ENCODE measurements around the gene POLA2.

POLA2 gene

GRCh38 chr11:65290448-65291165, 28.8 kb downstream of the POLA2 start:
- Histone ChIP-seq H3K36me3 (ENCODE audit: insufficient read depth, low read depth, low read length) (peaks cover 98% of the 10 kb centered on the region), H3K27ac (ENCODE audit: low read length) (no peak overlapping the region), H3K4me3 (ENCODE audit: low read length) (no peak overlapping the region), H3K4me1 (ENCODE audit: insufficient read depth, low read length) (no peaks in the 10 kb centered on the region), H3K9ac (ENCODE audit: low read depth, low read length) (no peak overlapping the region), H3K27me3 (ENCODE audit: insufficient read depth, low read length) (no peaks in the 10 kb centered on the region), H3K9me3 (ENCODE audit: insufficient read depth, low read depth, low read length) (no peaks in the 10 kb centered on the region)

DNA sequence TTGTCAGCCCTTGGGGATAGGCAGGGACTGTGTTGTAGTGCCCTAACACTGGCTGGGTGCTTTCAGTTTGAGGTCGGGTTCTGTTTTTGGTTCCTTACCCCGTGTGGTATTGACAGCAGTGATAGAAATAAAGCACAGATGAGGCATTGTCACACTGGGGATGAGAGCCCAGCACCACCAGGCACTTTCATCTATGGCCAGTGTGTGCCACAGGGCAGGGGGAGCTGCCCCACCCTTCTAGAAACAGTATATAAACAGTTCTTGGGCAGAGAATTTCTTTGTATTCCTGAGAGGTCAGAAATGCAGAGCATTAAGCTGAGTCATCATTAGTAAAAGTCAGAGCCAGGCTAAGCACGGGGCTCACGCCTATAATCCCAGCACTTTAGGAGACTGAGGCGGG, 29.9 kb downstream of the POLA2 start:
- Histone ChIP-seq H3K9ac (ENCODE audit: low read depth, low read length) (no peak overlapping the region), H3K9me3 (ENCODE audit: insufficient read depth, low read depth, low read length) (no peaks in the 10 kb centered on the region), H3K4me1 (ENCODE audit: insufficient read depth, low read length) (no peaks in the 10 kb centered on the region), H3K27me3 (ENCODE audit: insufficient read depth, low read length) (no peaks in the 10 kb centered on the region), H3K27ac (ENCODE audit: low read length) (no peak overlapping the region), H3K36me3 (ENCODE audit: insufficient read depth, low read depth, low read length) (peaks cover 98% of the 10 kb centered on the region), H3K4me3 (ENCODE audit: low read length) (no peak overlapping the region)

- no peak overlapping the region for H3K27ac ChIP-seq (ENCODE audit: low read length)
Observed at GRCh38 chr11:65292890-65293289, 31.1 kb downstream of the POLA2 start.

GRCh38 chr11:65293909-65294381, 32.2 kb downstream of the POLA2 start:
- no peak overlapping the region for H3K27ac ChIP-seq (ENCODE audit: low read length)
- H3K4me1 ChIP-seq (ENCODE audit: insufficient read depth, low read length) = no peaks in the 10 kb centered on the region
- no peak overlapping the region for H3K4me3 ChIP-seq (ENCODE audit: low read length)
- H3K27me3 ChIP-seq (ENCODE audit: insufficient read depth, low read length) = no peaks in the 10 kb centered on the region
- H3K9me3 ChIP-seq (ENCODE audit: insufficient read depth, low read depth, low read length) = no peaks in the 10 kb centered on the region
- no peak overlapping the region for H3K9ac ChIP-seq (ENCODE audit: low read depth, low read length)
- peaks cover 95% of the 10 kb centered on the region for H3K36me3 ChIP-seq (ENCODE audit: insufficient read depth, low read depth, low read length)

More at GRCh38 chr11:65292890-65293289, 31.1 kb downstream of the POLA2 start:
- Histone ChIP-seq H3K9ac (ENCODE audit: low read depth, low read length) (no peak overlapping the region), H3K4me1 (ENCODE audit: insufficient read depth, low read length) (no peaks in the 10 kb centered on the region), H3K4me3 (ENCODE audit: low read length) (no peak overlapping the region), H3K27me3 (ENCODE audit: insufficient read depth, low read length) (no peaks in the 10 kb centered on the region), H3K36me3 (ENCODE audit: insufficient read depth, low read depth, low read length) (peaks cover 95% of the 10 kb centered on the region), H3K9me3 (ENCODE audit: insufficient read depth, low read depth, low read length) (no peaks in the 10 kb centered on the region)

GRCh38 chr11:65295001-65295400, 33.2 kb downstream of the POLA2 start:
- H3K9me3 ChIP-seq (ENCODE audit: insufficient read depth, low read depth, low read length) = no peaks in the 10 kb centered on the region
- H3K36me3 ChIP-seq (ENCODE audit: insufficient read depth, low read depth, low read length) = peaks cover 88% of the 10 kb centered on the region
- H3K27ac ChIP-seq (ENCODE audit: low read length) = no peak overlapping the region
- H3K4me3 ChIP-seq (ENCODE audit: low read length) = no peak overlapping the region
- H3K4me1 ChIP-seq (ENCODE audit: insufficient read depth, low read length) = no peaks in the 10 kb centered on the region
- no peaks in the 10 kb centered on the region for H3K27me3 ChIP-seq (ENCODE audit: insufficient read depth, low read length)
- H3K9ac ChIP-seq (ENCODE audit: low read depth, low read length) = no peak overlapping the region

GRCh38 chr11:65295571-65296341, 34.0 kb downstream of the POLA2 start:
- Histone ChIP-seq H3K27me3 (ENCODE audit: insufficient read depth, low read length) (no peaks in the 10 kb centered on the region), H3K36me3 (ENCODE audit: insufficient read depth, low read depth, low read length) (peaks cover 80% of the 10 kb centered on the region), H3K27ac (ENCODE audit: low read length) (no peak overlapping the region), H3K4me3 (ENCODE audit: low read length) (no peak overlapping the region), H3K9me3 (ENCODE audit: insufficient read depth, low read depth, low read length) (no peaks in the 10 kb centered on the region), H3K4me1 (ENCODE audit: insufficient read depth, low read length) (no peaks in the 10 kb centered on the region), H3K9ac (ENCODE audit: low read depth, low read length) (no peak overlapping the region)

- H3K27me3 ChIP-seq (ENCODE audit: insufficient read depth, low read length) = no peaks in the 10 kb centered on the region
- H3K9ac ChIP-seq (ENCODE audit: low read depth, low read length) = no peak overlapping the region
- no peak overlapping the region for H3K27ac ChIP-seq (ENCODE audit: low read length)
- no peak overlapping the region for H3K4me3 ChIP-seq (ENCODE audit: low read length)
- peaks cover 67% of the 10 kb centered on the region for H3K36me3 ChIP-seq (ENCODE audit: insufficient read depth, low read depth, low read length)
- H3K4me1 ChIP-seq (ENCODE audit: insufficient read depth, low read length) = peaks cover 13% of the 10 kb centered on the region; the same call in 1 of the 2 replicates
- H3K9me3 ChIP-seq (ENCODE audit: insufficient read depth, low read depth, low read length) = no peaks in the 10 kb centered on the region
Observed at GRCh38 chr11:65297026-65297672, 35.4 kb downstream of the POLA2 start.

GRCh38 chr11:65298131-65298535, 36.4 kb downstream of the POLA2 start:
- Histone ChIP-seq H3K27ac (ENCODE audit: low read length) (no peak overlapping the region), H3K4me3 (ENCODE audit: low read length) (no peak overlapping the region), H3K9ac (ENCODE audit: low read depth, low read length) (no peak overlapping the region), H3K36me3 (ENCODE audit: insufficient read depth, low read depth, low read length) (peaks cover 58% of the 10 kb centered on the region), H3K9me3 (ENCODE audit: insufficient read depth, low read depth, low read length) (no peaks in the 10 kb centered on the region), H3K27me3 (ENCODE audit: insufficient read depth, low read length) (no peaks in the 10 kb centered on the region), H3K4me1 (ENCODE audit: insufficient read depth, low read length) (peaks cover 16% of the 10 kb centered on the region; the same call in 1 of the 2 replicates)

DNA sequence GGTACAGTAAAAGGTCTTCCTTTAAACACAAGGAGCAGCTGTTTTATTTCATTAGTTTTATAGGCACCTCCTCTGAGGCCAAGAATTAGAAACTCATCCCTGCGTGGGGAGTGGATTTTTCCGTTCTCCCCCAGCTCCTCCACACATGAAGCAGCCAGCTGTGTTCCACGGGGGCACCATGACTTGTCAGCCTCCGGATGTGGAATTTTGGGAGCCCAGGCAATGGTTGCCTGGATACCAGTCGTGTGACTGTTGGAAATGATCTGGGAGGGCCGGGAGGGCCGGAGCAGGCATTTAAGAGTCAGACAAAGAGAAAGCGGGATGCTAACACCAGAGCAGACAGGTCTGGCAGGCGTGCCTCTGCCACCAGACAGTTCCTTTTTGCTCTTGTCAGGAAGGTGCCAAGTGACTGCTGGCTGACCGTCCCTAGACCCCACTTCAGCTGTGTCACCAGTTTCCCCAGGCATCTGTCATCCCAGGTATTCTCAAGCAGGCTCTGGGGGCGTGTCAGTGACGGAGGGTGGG, 37.0 kb downstream of the POLA2 start:
- no peaks in the 10 kb centered on the region for H3K9me3 ChIP-seq (ENCODE audit: insufficient read depth, low read depth, low read length)
- H3K36me3 ChIP-seq (ENCODE audit: insufficient read depth, low read depth, low read length) = peaks cover 55% of the 10 kb centered on the region
- no peaks in the 10 kb centered on the region for H3K27me3 ChIP-seq (ENCODE audit: insufficient read depth, low read length)
- H3K9ac ChIP-seq (ENCODE audit: low read depth, low read length) = no peak overlapping the region
- no peak overlapping the region for H3K4me3 ChIP-seq (ENCODE audit: low read length)
- no peak overlapping the region for H3K27ac ChIP-seq (ENCODE audit: low read length)
- H3K4me1 ChIP-seq (ENCODE audit: insufficient read depth, low read length) = peaks cover 16% of the 10 kb centered on the region; the same call in 1 of the 2 replicates

DNA sequence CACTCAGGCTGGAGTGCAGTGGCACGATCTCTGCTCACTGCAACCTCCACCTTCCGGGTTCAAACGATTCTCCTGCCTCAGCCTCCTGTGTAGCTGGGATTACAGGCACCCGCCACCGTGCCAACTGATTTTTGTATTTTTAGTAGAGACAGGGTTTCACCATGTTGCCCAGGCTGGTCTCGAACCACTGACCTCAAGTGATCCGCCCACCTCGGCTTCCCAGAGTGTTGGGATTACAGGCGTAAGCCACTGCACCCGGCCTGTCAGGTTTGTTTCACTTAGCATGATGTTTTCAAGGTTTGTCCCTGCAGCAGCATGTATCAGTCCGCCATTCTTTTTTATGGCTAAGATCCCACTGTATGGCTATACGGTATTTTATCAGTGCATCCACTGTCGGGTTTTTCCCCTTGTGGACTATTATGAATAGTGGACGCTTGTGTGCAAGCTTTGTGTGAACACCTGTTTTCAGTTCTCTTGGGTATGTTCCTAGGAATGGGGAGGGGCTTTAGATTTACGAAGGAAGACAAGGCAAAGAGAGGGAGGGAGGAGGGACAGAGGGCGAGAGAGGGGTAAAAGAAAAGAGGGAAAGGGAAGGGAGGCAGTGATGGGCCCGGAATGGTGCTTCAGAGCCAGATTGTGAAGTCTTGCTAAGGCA, 39.0 kb downstream of the POLA2 start:
- Histone ChIP-seq H3K27me3 (ENCODE audit: insufficient read depth, low read length) (no peaks in the 10 kb centered on the region), H3K4me3 (ENCODE audit: low read length) (no peak overlapping the region), H3K27ac (ENCODE audit: low read length) (no peak overlapping the region), H3K9me3 (ENCODE audit: insufficient read depth, low read depth, low read length) (no peaks in the 10 kb centered on the region), H3K9ac (ENCODE audit: low read depth, low read length) (no peak overlapping the region), H3K4me1 (ENCODE audit: insufficient read depth, low read length) (peaks cover 16% of the 10 kb centered on the region; the same call in 1 of the 2 replicates), H3K36me3 (ENCODE audit: insufficient read depth, low read depth, low read length) (peaks cover 38% of the 10 kb centered on the region)
